HepG2 (cell line): Measurements from ENCODE around the gene SS18L1. TPM values are rescaled to one million over a fixed set of nuclear protein-coding genes. Genes with fewer than 3 reads are reported as not detected.

ENCODE experiments used
- CEBPB ChIP-seq: IDR thresholded peaks from 2 replicates; pipeline ENCODE4 v1.6.1; 2011; ENCODE audit warnings: low read depth, low read length, improper control_type of control experiment, borderline replicate concordance
- CREM ChIP-seq, 2 experiments: sonication (generic) in 1 of 2; formaldehyde crosslinking in 1 of 2; IDR thresholded peaks; 2 replicates each; pipeline versions ENCODE4 v1.4.0 to v1.6.1; 2016 to 2020; ENCODE audit warnings: antibody characterized with exemption in 1 of 2, mild to moderate bottlenecking in 1 of 2, missing genetic modification reagents in 1 of 2
- GABPA ChIP-seq, 2 experiments: IDR thresholded peaks; 2 replicates each; pipeline ENCODE4 v1.6.1; 2011 to 2016; ENCODE audit warnings: low read depth in 2 of 2, low read length in 1 of 2, missing biosample characterization in 1 of 2, missing genetic modification characterization in 1 of 2
- HMG20B ChIP-seq: conservative IDR thresholded peaks from 2 replicates; pipeline ENCODE4 v1.6.1; 2016; ENCODE audit warnings: missing genetic modification reagents, missing compliant biosample characterization
- MAFK ChIP-seq, 2 experiments: IDR thresholded peaks in 1 of 2; conservative IDR thresholded peaks in 1 of 2; 2 replicates each; pipeline ENCODE4 v1.6.1; 2011; ENCODE audit warnings: improper control_type of control experiment in 2 of 2, low read length in 2 of 2
- NFIB ChIP-seq: sonication (generic); formaldehyde crosslinking; IDR thresholded peaks from 2 replicates; pipeline ENCODE4 v1.9.0; 2021; ENCODE audit warnings: missing genetic modification reagents, mild to moderate bottlenecking, borderline replicate concordance
- PAF1 ChIP-seq: IDR thresholded peaks from 2 replicates; pipeline ENCODE4 v1.6.1; 2016; ENCODE audit warnings: missing genetic modification reagents, missing compliant biosample characterization
- SMAD9 ChIP-seq: sonication (generic); formaldehyde crosslinking; IDR thresholded peaks from 2 replicates; pipeline ENCODE4 v1.5.1; 2020; ENCODE audit warnings: mild to moderate bottlenecking, missing genetic modification reagents
- TOE1 ChIP-seq: sonication (generic); formaldehyde crosslinking; IDR thresholded peaks from 2 replicates; pipeline ENCODE4 v1.4.0; 2020; ENCODE audit warnings: mild to moderate bottlenecking, missing genetic modification reagents
- ZFP82 ChIP-seq: sonication (generic); formaldehyde crosslinking; IDR thresholded peaks from 2 replicates; pipeline ENCODE4 v1.5.1; 2020; ENCODE audit warnings: mild to moderate bottlenecking, missing genetic modification reagents, borderline replicate concordance
- ZNF235 ChIP-seq: sonication (generic); formaldehyde crosslinking; IDR thresholded peaks from 2 replicates; pipeline ENCODE4 v1.8.1; 2023; ENCODE audit warnings: mild to moderate bottlenecking, missing genetic modification reagents, borderline replicate concordance
- ZNF772 ChIP-seq: sonication (generic); formaldehyde crosslinking; IDR thresholded peaks from 2 replicates; pipeline ENCODE4 v1.5.0; 2020; ENCODE audit warnings: mild to moderate bottlenecking, missing genetic modification reagents
- ZSCAN21 ChIP-seq: sonication (generic); formaldehyde crosslinking; IDR thresholded peaks from 2 replicates; pipeline ENCODE4 v1.8.0; 2022; ENCODE audit warnings: mild to moderate bottlenecking, missing genetic modification reagents, moderate library complexity, borderline replicate concordance
- polyA plus RNA-seq, 8 experiments: library from polyadenylated mRNA; depleted of rRNA in 3 of 8; stranded (reverse) in 7 of 8; unstranded in 1 of 8; fragments of >200 nt; fragmentation: Illumina TruSeq in 4 of 8; extraction: Trizol in 4 of 8; gene quantifications; 2 replicates each; pipeline versions ENCODE4 v1.2.1 to v1.2.3, GENCODE V29; 2011 to 2016; ENCODE audit warnings: low read depth in 4 of 8, missing spikeins in 1 of 8, mixed read lengths in 1 of 8; ENCODE audit not compliant: insufficient read depth in 1 of 8
- total RNA-seq, 5 experiments: library from RNA; depleted of rRNA; stranded (reverse); fragments of >200 nt; fragmentation: Illumina TruSeq; extraction: Trizol; gene quantifications; 2 replicates each; pipeline ENCODE4 v1.2.3, GENCODE V29; 2016; ENCODE audit warnings: low read depth in 1 of 5
- TF ChIP-seq, protein P1 (sequence below): IDR thresholded peaks from 2 replicates; pipeline ENCODE4 v1.4.0; 2020; ENCODE audit warnings: mild to moderate bottlenecking, missing genetic modification reagents
- TF ChIP-seq, protein P2 (sequence below): sonication (generic); formaldehyde crosslinking; IDR thresholded peaks from 2 replicates; pipeline ENCODE4 v1.4.0; 2020; ENCODE audit warnings: missing genetic modification reagents
- TF ChIP-seq, protein P3 (sequence below): sonication (generic); formaldehyde crosslinking; IDR thresholded peaks from 2 replicates; pipeline ENCODE4 v1.8.0; 2022; ENCODE audit warnings: missing genetic modification reagents, mild to moderate bottlenecking, moderate library complexity, borderline replicate concordance
- TF ChIP-seq, protein P4 (sequence below): IDR thresholded peaks from 2 replicates; pipeline ENCODE4 v1.6.1; 2012; ENCODE audit warnings: low read length, improper control_type of control experiment

Gene SS18L1
- total and polyA plus RNA-seq, 2 of the 13 experiments (the other 11 are each of a cell fraction or from before 2014, with no cell fraction given): 17.8 to 27.6 TPM

DNA sequence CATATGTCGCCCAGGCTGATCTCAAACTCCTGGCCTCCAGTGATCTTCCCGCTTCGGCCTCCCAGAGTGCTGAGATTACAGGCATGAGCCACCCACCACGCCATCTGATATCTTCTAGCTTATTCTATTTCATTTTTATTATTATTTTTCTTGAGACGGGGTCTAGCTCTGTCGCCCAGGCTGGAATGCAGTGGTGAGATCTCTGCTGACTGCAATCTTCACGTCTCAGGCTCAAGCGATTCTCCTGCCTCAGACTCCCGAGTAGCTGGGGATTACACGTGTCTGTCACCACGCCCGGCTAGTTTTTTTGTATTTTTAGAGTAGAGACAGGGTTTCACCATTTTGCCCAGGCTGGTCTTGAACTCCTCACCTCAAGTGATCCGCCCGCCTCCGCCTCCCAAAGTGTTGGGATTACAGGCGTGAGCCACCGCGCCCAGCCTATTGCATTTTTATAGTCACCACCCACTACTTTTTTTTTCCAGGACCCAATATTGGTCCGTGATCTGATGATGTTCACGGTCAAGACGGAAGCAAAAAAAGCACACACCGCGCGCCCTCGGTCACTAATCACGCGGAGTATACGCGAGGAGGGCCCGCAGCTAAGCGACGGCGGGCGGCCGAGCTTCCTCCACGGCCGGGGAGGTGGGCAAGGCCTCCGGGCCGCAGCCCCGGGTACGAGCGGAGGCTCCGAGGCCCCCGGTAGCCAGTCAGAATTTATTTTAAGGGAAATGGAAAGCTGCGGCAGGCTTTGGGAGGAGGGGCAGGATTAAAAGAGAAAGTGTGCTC, 22.4 kb upstream of the SS18L1 start (continued):
- no peak for TF ChIP-seq PAF1
- TF ChIP-seq ZFP82: no peak
- 0 out of 2 replicates have a peak, but pooled peaks have one; percentile 7 for TF ChIP-seq HMG20B (CRISPR knock-in tag)
- TF ChIP-seq, protein P1, sequence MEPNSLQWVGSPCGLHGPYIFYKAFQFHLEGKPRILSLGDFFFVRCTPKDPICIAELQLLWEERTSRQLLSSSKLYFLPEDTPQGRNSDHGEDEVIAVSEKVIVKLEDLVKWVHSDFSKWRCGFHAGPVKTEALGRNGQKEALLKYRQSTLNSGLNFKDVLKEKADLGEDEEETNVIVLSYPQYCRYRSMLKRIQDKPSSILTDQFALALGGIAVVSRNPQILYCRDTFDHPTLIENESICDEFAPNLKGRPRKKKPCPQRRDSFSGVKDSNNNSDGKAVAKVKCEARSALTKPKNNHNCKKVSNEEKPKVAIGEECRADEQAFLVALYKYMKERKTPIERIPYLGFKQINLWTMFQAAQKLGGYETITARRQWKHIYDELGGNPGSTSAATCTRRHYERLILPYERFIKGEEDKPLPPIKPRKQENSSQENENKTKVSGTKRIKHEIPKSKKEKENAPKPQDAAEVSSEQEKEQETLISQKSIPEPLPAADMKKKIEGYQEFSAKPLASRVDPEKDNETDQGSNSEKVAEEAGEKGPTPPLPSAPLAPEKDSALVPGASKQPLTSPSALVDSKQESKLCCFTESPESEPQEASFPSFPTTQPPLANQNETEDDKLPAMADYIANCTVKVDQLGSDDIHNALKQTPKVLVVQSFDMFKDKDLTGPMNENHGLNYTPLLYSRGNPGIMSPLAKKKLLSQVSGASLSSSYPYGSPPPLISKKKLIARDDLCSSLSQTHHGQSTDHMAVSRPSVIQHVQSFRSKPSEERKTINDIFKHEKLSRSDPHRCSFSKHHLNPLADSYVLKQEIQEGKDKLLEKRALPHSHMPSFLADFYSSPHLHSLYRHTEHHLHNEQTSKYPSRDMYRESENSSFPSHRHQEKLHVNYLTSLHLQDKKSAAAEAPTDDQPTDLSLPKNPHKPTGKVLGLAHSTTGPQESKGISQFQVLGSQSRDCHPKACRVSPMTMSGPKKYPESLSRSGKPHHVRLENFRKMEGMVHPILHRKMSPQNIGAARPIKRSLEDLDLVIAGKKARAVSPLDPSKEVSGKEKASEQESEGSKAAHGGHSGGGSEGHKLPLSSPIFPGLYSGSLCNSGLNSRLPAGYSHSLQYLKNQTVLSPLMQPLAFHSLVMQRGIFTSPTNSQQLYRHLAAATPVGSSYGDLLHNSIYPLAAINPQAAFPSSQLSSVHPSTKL (CRISPR knock-in tag): no peak; the same call in 1 of the 2 replicates
- TF ChIP-seq CREM (IDR thresholded peaks at IDR 0.05): no peak; the same call in 1 of the 2 replicates
- no peak for TF ChIP-seq CREM (CRISPR knock-in tag; IDR thresholded peaks at IDR 0.05)
- TF ChIP-seq ZNF772: peak; percentile 80; the same call in 1 of the 2 replicates
- TF ChIP-seq ZNF235 (CRISPR knock-in tag): no peak
- TF ChIP-seq NFIB (CRISPR knock-in tag): no peak
- TF ChIP-seq GABPA (IDR thresholded peaks at IDR 0.05; ENCODE audit: low read depth, low read length): no peak
- TF ChIP-seq GABPA (CRISPR knock-in tag; IDR thresholded peaks at IDR 0.05; ENCODE audit: low read depth): no peak
- peak; percentile 93; the same call in 1 of the 2 replicates for TF ChIP-seq SMAD9 (CRISPR knock-in tag)
- TF ChIP-seq, protein P2, sequence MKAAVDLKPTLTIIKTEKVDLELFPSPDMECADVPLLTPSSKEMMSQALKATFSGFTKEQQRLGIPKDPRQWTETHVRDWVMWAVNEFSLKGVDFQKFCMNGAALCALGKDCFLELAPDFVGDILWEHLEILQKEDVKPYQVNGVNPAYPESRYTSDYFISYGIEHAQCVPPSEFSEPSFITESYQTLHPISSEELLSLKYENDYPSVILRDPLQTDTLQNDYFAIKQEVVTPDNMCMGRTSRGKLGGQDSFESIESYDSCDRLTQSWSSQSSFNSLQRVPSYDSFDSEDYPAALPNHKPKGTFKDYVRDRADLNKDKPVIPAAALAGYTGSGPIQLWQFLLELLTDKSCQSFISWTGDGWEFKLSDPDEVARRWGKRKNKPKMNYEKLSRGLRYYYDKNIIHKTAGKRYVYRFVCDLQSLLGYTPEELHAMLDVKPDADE (CRISPR knock-in tag): no peak
- TF ChIP-seq TOE1 (CRISPR knock-in tag): no peak
- no peak for TF ChIP-seq CEBPB
- TF ChIP-seq, protein P3, sequence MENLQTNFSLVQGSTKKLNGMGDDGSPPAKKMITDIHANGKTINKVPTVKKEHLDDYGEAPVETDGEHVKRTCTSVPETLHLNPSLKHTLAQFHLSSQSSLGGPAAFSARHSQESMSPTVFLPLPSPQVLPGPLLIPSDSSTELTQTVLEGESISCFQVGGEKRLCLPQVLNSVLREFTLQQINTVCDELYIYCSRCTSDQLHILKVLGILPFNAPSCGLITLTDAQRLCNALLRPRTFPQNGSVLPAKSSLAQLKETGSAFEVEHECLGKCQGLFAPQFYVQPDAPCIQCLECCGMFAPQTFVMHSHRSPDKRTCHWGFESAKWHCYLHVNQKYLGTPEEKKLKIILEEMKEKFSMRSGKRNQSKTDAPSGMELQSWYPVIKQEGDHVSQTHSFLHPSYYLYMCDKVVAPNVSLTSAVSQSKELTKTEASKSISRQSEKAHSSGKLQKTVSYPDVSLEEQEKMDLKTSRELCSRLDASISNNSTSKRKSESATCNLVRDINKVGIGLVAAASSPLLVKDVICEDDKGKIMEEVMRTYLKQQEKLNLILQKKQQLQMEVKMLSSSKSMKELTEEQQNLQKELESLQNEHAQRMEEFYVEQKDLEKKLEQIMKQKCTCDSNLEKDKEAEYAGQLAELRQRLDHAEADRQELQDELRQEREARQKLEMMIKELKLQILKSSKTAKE: no peak; the same call in 1 of the 2 replicates
- no peak for TF ChIP-seq MAFK (conservative IDR thresholded peaks at IDR 0.05 in 1 of 2, IDR thresholded peaks at IDR 0.05 in 1 of 2; ENCODE audit: low read length in 2 of 2)
- TF ChIP-seq, protein P4, sequence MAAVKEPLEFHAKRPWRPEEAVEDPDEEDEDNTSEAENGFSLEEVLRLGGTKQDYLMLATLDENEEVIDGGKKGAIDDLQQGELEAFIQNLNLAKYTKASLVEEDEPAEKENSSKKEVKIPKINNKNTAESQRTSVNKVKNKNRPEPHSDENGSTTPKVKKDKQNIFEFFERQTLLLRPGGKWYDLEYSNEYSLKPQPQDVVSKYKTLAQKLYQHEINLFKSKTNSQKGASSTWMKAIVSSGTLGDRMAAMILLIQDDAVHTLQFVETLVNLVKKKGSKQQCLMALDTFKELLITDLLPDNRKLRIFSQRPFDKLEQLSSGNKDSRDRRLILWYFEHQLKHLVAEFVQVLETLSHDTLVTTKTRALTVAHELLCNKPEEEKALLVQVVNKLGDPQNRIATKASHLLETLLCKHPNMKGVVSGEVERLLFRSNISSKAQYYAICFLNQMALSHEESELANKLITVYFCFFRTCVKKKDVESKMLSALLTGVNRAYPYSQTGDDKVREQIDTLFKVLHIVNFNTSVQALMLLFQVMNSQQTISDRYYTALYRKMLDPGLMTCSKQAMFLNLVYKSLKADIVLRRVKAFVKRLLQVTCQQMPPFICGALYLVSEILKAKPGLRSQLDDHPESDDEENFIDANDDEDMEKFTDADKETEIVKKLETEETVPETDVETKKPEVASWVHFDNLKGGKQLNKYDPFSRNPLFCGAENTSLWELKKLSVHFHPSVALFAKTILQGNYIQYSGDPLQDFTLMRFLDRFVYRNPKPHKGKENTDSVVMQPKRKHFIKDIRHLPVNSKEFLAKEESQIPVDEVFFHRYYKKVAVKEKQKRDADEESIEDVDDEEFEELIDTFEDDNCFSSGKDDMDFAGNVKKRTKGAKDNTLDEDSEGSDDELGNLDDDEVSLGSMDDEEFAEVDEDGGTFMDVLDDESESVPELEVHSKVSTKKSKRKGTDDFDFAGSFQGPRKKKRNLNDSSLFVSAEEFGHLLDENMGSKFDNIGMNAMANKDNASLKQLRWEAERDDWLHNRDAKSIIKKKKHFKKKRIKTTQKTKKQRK: no peak
- no peak for TF ChIP-seq ZSCAN21 (CRISPR knock-in tag)
